Suprapubic skin (tissue), 4 donors: ENCODE measurements around the gene COG3.

ENCODE experiments used
- CTCF ChIP-seq, 2 donors: fragments of 200-600 bp in 1 of 2; fragments of 450-650 bp in 1 of 2; sonication (generic) in 1 of 2; IDR thresholded peaks; one replicate each; pipeline ENCODE4 v1.5.1; 2016 to 2019; ENCODE audit warnings: antibody characterized with exemption in 2 of 2, mild to moderate bottlenecking in 1 of 2, moderate library complexity in 1 of 2
- POLR2A ChIP-seq, 2 donors: fragments of 450-650 bp; IDR thresholded peaks; one replicate each; pipeline ENCODE4 v1.6.1; 2017; ENCODE audit warnings: antibody characterized with exemption in 2 of 2, mild to moderate bottlenecking in 2 of 2, moderate library complexity in 2 of 2
- POLR2AphosphoS5 ChIP-seq, 3 donors: sonication (generic); formaldehyde crosslinking; IDR thresholded peaks; one replicate each; pipeline ENCODE4 v1.6.1; 2017; ENCODE audit warnings: antibody characterized with exemption in 3 of 3

GRCh38 chr13:45575146-45575829 lies 110.5 kb downstream of the COG3 start:
- TF ChIP-seq CTCF (IDR thresholded peaks at IDR 0.05): no peak
- no peak for TF ChIP-seq POLR2AphosphoS5 (IDR thresholded peaks at IDR 0.05)
- no peak for TF ChIP-seq POLR2A (IDR thresholded peaks at IDR 0.05)
